HG03060 (cell line): ENCODE data around the gene TMEM263.
"Not testable (repeated sequence)": the region's sequence is repeated elsewhere in the genome, so short reads cannot be mapped to it uniquely, and the experiment has no call there.

Source experiments
- ATAC-seq: cut with Tn5 transposase; IDR thresholded peaks from one replicate; pipeline ENCODE4 v1.9.1; 2021; ENCODE audit warnings: low read depth, moderate number of reproducible peaks; ENCODE audit not compliant: unreplicated experiment

TMEM263 gene

GRCh38 chr12:106955377-106956047, at the start of gene TMEM263:
TSS of gene TMEM263 (plus strand) at chr12:106955907. CDS start at chr12:106967117, 11,210 bp downstream.
- ATAC-seq: peak; percentile 47

GRCh38 chr12:106906715-106907114, 49.0 kb upstream of the TMEM263 start:
- no peak for ATAC-seq

GRCh38 chr12:106907411-106907810, 48.3 kb upstream of the TMEM263 start:
- no peak for ATAC-seq

GRCh38 chr12:106907846-106908245, 47.9 kb upstream of the TMEM263 start:
- no peak for ATAC-seq

- no peak for ATAC-seq
Observed at GRCh38 chr12:106908561-106908960, 47.1 kb upstream of the TMEM263 start.

- peak; percentile 79 for ATAC-seq
Observed at GRCh38 chr12:106910202-106910601, 45.5 kb upstream of the TMEM263 start.

GRCh38 chr12:106911581-106911980, 44.1 kb upstream of the TMEM263 start:
- ATAC-seq: no peak

- no peak for ATAC-seq
Observed at GRCh38 chr12:106913456-106913855, 42.3 kb upstream of the TMEM263 start.

- no peak for ATAC-seq
Observed at GRCh38 chr12:106914796-106915634, 40.7 kb upstream of the TMEM263 start.

- ATAC-seq: no peak
Observed at GRCh38 chr12:106915635-106916026, 40.1 kb upstream of the TMEM263 start.

GRCh38 chr12:106917503-106917902, 38.2 kb upstream of the TMEM263 start:
- ATAC-seq: no peak

- ATAC-seq: no peak
Observed at GRCh38 chr12:106918746-106919145, 37.0 kb upstream of the TMEM263 start.

- no peak for ATAC-seq
Observed at GRCh38 chr12:106919910-106920544, 35.7 kb upstream of the TMEM263 start.

GRCh38 chr12:106921976-106922375, 33.7 kb upstream of the TMEM263 start:
- not testable (repeated sequence) for ATAC-seq

- ATAC-seq: not testable (repeated sequence)
Observed at GRCh38 chr12:106923594-106923993, 32.1 kb upstream of the TMEM263 start.

GRCh38 chr12:106924268-106924861, 31.3 kb upstream of the TMEM263 start:
- ATAC-seq: no peak

GRCh38 chr12:106926657-106927056, 29.1 kb upstream of the TMEM263 start:
- ATAC-seq: no peak

- ATAC-seq: no peak
Observed at GRCh38 chr12:106934277-106934676, 21.4 kb upstream of the TMEM263 start.

GRCh38 chr12:106941481-106942156, 14.1 kb upstream of the TMEM263 start:
- no peak for ATAC-seq

- no peak for ATAC-seq
Observed at GRCh38 chr12:106942775-106943174, 12.9 kb upstream of the TMEM263 start.
